Skeletal muscle tissue (tissue), 4 donors: ENCODE data around the gene C19orf53. TPM values are rescaled to one million over a fixed set of nuclear protein-coding genes. Genes with fewer than 3 reads are reported as not detected.

ENCODE experiments used
- H3K27ac ChIP-seq: one replicate; pipeline ENCODE4 v1.7.0; 2013; ENCODE audit warnings: mild to moderate bottlenecking, low read depth, low read length, inconsistent platforms
- H3K27me3 ChIP-seq, 3 donors: one replicate each; pipeline ENCODE4 v1.7.0; 2013; ENCODE audit warnings: low read length in 3 of 3; ENCODE audit not compliant: control insufficient read depth in 3 of 3, insufficient read depth in 3 of 3
- H3K36me3 ChIP-seq, 3 donors: one replicate each; pipeline ENCODE4 v1.7.0; 2013; ENCODE audit warnings: low read length in 3 of 3; ENCODE audit not compliant: control insufficient read depth in 3 of 3, insufficient read depth in 3 of 3
- H3K4me1 ChIP-seq, 3 donors: one replicate each; pipeline ENCODE4 v1.7.0; 2013; ENCODE audit warnings: low read length in 3 of 3, mild to moderate bottlenecking in 3 of 3; ENCODE audit not compliant: control insufficient read depth in 3 of 3, insufficient read depth in 3 of 3
- H3K4me3 ChIP-seq, 3 donors: one replicate each; pipeline ENCODE4 v1.7.0; 2013; ENCODE audit warnings: low read length in 3 of 3
- H3K9ac ChIP-seq, 3 donors: one replicate each; pipeline ENCODE4 v1.7.0; 2013; ENCODE audit warnings: low read length in 3 of 3, mild to moderate bottlenecking in 3 of 3, moderate library complexity in 2 of 3, low read depth in 1 of 3
- H3K9me3 ChIP-seq, 3 donors: one replicate each; pipeline ENCODE4 v1.7.0; 2013; ENCODE audit warnings: low read length in 3 of 3; ENCODE audit not compliant: control insufficient read depth in 3 of 3
- total RNA-seq: library from RNA; depleted of rRNA; stranded (reverse); fragments of >200 nt; gene quantifications from one replicate; pipeline ENCODE4 v1.2.3, GENCODE V29; 2014
- donor health status: Osteomylitis.

C19orf53 gene
- 36.0 TPM for total RNA-seq

- H3K9ac ChIP-seq, result peak within 1 kb of the TSS; percentile 93 to 98 (median 97)
- peak within 1 kb of the TSS; percentile 75 to 94 (median 85) for H3K4me3 ChIP-seq
- H3K4me1 ChIP-seq, result peaks cover 13 to 20% (median 16%) of the 10 kb centered on the region in 3 donors
- peak within 1 kb of the TSS; percentile 67 for H3K27ac ChIP-seq
- H3K27me3 ChIP-seq, result no peaks in the 10 kb centered on the region
- no peaks in the 10 kb centered on the region for H3K9me3 ChIP-seq
- H3K36me3 ChIP-seq, result peaks cover 31 to 43% (median 39%) of the 10 kb centered on the region in 3 donors
These were observed at the start of gene C19orf53 for GRCh38 chr19:13774217-13775191. C19orf53 (plus strand) TSS chr19:13774456; CDS start chr19:13774478, 22 bp downstream.

- H3K36me3 ChIP-seq, result no peaks in the 10 kb centered on the region
- no peak overlapping the region for H3K27ac ChIP-seq
- peaks cover 0 to 8% (median 6%) of the 10 kb centered on the region in 3 donors for H3K4me1 ChIP-seq
- no peaks in the 10 kb centered on the region for H3K9me3 ChIP-seq
- H3K4me3 ChIP-seq, result no peak overlapping the region
- peaks cover 0 to 5% (median 0%) of the 10 kb centered on the region in 3 donors for H3K27me3 ChIP-seq
- H3K9ac ChIP-seq, result no peak overlapping the region
These were observed 47.9 kb upstream of the C19orf53 start for GRCh38 chr19:13726323-13726722.

GRCh38 chr19:13727798-13728197 lies 46.5 kb upstream of the C19orf53 start:
- peaks cover 8 to 16% (median 14%) of the 10 kb centered on the region in 3 donors for H3K4me1 ChIP-seq
- H3K36me3 ChIP-seq, result no peaks in the 10 kb centered on the region
- no peak overlapping the region for H3K4me3 ChIP-seq
- no peak overlapping the region for H3K27ac ChIP-seq
- no peaks in the 10 kb centered on the region for H3K9me3 ChIP-seq
- H3K9ac ChIP-seq, result no peak overlapping the region
- H3K27me3 ChIP-seq, result peaks cover 0 to 5% (median 0%) of the 10 kb centered on the region in 3 donors

- H3K27me3 ChIP-seq, result no peaks in the 10 kb centered on the region
- no peak overlapping the region for H3K27ac ChIP-seq
- no peaks in the 10 kb centered on the region for H3K36me3 ChIP-seq
- no peak overlapping the region for H3K4me3 ChIP-seq
- peaks cover 8 to 16% (median 14%) of the 10 kb centered on the region in 3 donors for H3K4me1 ChIP-seq
- H3K9ac ChIP-seq, result no peak overlapping the region
- no peaks in the 10 kb centered on the region for H3K9me3 ChIP-seq
These were observed 44.4 kb upstream of the C19orf53 start for GRCh38 chr19:13729859-13730258.

GRCh38 chr19:13731147-13731964 lies 42.9 kb upstream of the C19orf53 start:
- Histone ChIP-seq H3K9me3 (no peaks in the 10 kb centered on the region), H3K4me1 (peaks cover 8 to 16% (median 14%) of the 10 kb centered on the region in 3 donors), H3K27ac (peak overlapping the region; percentile 66), H3K9ac (peak overlapping the region; percentile 84 to 92 (median 88)), H3K36me3 (no peaks in the 10 kb centered on the region), H3K4me3 (peak overlapping the region; percentile 81 to 88 (median 88)), H3K27me3 (no peaks in the 10 kb centered on the region)

GRCh38 chr19:13732337-13732736 lies 41.9 kb upstream of the C19orf53 start:
- H3K27ac ChIP-seq, result no peak overlapping the region
- peaks cover 8 to 16% (median 14%) of the 10 kb centered on the region in 3 donors for H3K4me1 ChIP-seq
- peak overlapping the region; percentile 81 to 88 (median 88) for H3K4me3 ChIP-seq
- no peaks in the 10 kb centered on the region for H3K9me3 ChIP-seq
- H3K9ac ChIP-seq, result peak overlapping the region in 1 of 3 donors; percentile 92
- H3K36me3 ChIP-seq, result peaks cover 0 to 2% (median 0%) of the 10 kb centered on the region in 3 donors
- no peaks in the 10 kb centered on the region for H3K27me3 ChIP-seq

GRCh38 chr19:13734751-13735150 lies 39.5 kb upstream of the C19orf53 start:
- Histone ChIP-seq H3K36me3 (peaks cover 0 to 2% (median 0%) of the 10 kb centered on the region in 3 donors), H3K9ac (no peak overlapping the region), H3K27me3 (no peaks in the 10 kb centered on the region), H3K4me1 (peaks cover 8 to 16% (median 11%) of the 10 kb centered on the region in 3 donors), H3K4me3 (no peak overlapping the region), H3K9me3 (no peaks in the 10 kb centered on the region), H3K27ac (no peak overlapping the region)

- Histone ChIP-seq H3K36me3 (peaks cover 0 to 2% (median 0%) of the 10 kb centered on the region in 3 donors), H3K4me3 (no peak overlapping the region), H3K9me3 (no peaks in the 10 kb centered on the region), H3K9ac (no peak overlapping the region), H3K27ac (no peak overlapping the region), H3K27me3 (no peaks in the 10 kb centered on the region), H3K4me1 (no peaks in the 10 kb centered on the region)
These were observed 36.2 kb upstream of the C19orf53 start for GRCh38 chr19:13738073-13738472.

GRCh38 chr19:13741893-13742292 lies 32.4 kb upstream of the C19orf53 start:
- H3K36me3 ChIP-seq, result peaks cover 0 to 2% (median 0%) of the 10 kb centered on the region in 3 donors
- no peaks in the 10 kb centered on the region for H3K4me1 ChIP-seq
- no peak overlapping the region for H3K9ac ChIP-seq
- no peaks in the 10 kb centered on the region for H3K9me3 ChIP-seq
- H3K27ac ChIP-seq, result no peak overlapping the region
- no peak overlapping the region for H3K4me3 ChIP-seq
- no peaks in the 10 kb centered on the region for H3K27me3 ChIP-seq
